Measurements from ENCODE around the gene SAPCD2.
A peak's percentile ranks its signal among the peaks of the same experiment; 100 is the strongest.

Gene SAPCD2

GRCh38 chr9:137030006-137030405, 40.4 kb downstream of the SAPCD2 start:
- Histone ChIP-seq H3K9me3 (ENCODE audit: control insufficient read depth in 1 of 2, low read length in 2 of 2) (no peaks in the 10 kb centered on the region), H3K27ac (ENCODE audit: low read depth, low read length) (no peak overlapping the region), H3K27me3 (ENCODE audit: control insufficient read depth in 1 of 2, insufficient read depth in 2 of 2, low read length in 2 of 2) (no peaks in the 10 kb centered on the region), H3K36me3 (ENCODE audit: control insufficient read depth in 1 of 2, insufficient read depth in 2 of 2, low read length in 2 of 2) (no peaks in the 10 kb centered on the region), H3K4me3 (ENCODE audit: low read depth in 1 of 2, low read length in 2 of 2) (no peak overlapping the region), H3K9ac (ENCODE audit: low read depth in 1 of 2, low read length in 2 of 2) (no peak overlapping the region), H3K4me1 (ENCODE audit: control insufficient read depth in 1 of 2, insufficient read depth in 2 of 2, low read length in 2 of 2) (peaks cover 47 to 72% of the 10 kb centered on the region in 2 donors)

DNA sequence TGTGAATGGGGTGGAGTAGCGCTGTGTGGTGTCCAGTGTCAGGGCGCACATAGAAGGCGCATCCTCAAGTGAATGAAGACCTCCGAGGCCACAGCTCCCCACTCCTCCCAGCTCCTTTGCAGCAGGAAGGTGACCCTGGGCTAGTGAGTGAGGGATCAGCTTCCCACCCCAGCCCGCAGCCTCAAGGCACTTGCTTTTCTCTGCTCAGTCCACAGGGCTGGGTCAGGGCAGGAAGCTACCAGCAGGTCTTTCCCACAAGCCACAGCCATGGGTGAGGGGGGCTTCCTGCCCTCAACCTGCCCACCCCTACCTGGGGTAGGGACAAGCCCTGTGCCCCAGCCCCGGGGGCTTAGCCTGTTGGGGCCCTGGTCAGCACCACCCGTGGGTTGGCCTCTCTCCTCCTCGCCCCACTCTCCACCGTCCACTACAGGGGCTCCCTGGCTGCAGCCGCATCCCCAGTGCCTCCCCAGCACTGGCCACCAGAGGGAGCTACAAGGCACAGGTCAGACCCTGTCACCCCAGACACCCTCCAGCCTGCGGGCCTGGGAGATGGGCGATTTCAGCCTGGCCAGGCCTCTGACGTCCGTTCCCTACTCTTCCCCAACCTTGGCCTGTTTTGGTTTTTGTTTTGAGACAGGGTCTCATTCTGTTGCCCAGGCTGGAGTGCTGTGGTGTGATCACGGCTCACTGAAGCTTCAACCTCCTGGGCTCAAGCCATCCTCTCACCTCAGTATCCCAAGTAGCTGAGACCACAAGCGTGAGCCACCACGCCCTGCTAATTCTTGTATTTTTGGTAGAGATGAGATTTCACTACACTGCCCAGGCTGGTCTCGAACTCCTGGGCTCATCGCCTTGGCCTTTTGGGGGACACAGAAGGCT, 41.1 kb downstream of the SAPCD2 start:
- Histone ChIP-seq H3K9ac (ENCODE audit: low read depth in 1 of 2, low read length in 2 of 2) (peak overlapping the region in 1 of 2 donors; percentile 12), H3K4me1 (ENCODE audit: control insufficient read depth in 1 of 2, insufficient read depth in 2 of 2, low read length in 2 of 2) (peaks cover 41 to 66% of the 10 kb centered on the region in 2 donors), H3K27me3 (ENCODE audit: control insufficient read depth in 1 of 2, insufficient read depth in 2 of 2, low read length in 2 of 2) (no peaks in the 10 kb centered on the region), H3K9me3 (ENCODE audit: control insufficient read depth in 1 of 2, low read length in 2 of 2) (no peaks in the 10 kb centered on the region), H3K27ac (ENCODE audit: low read depth, low read length) (no peak overlapping the region), H3K36me3 (ENCODE audit: control insufficient read depth in 1 of 2, insufficient read depth in 2 of 2, low read length in 2 of 2) (no peaks in the 10 kb centered on the region), H3K4me3 (ENCODE audit: low read depth in 1 of 2, low read length in 2 of 2) (peak overlapping the region; percentile 58 to 67)

DNA sequence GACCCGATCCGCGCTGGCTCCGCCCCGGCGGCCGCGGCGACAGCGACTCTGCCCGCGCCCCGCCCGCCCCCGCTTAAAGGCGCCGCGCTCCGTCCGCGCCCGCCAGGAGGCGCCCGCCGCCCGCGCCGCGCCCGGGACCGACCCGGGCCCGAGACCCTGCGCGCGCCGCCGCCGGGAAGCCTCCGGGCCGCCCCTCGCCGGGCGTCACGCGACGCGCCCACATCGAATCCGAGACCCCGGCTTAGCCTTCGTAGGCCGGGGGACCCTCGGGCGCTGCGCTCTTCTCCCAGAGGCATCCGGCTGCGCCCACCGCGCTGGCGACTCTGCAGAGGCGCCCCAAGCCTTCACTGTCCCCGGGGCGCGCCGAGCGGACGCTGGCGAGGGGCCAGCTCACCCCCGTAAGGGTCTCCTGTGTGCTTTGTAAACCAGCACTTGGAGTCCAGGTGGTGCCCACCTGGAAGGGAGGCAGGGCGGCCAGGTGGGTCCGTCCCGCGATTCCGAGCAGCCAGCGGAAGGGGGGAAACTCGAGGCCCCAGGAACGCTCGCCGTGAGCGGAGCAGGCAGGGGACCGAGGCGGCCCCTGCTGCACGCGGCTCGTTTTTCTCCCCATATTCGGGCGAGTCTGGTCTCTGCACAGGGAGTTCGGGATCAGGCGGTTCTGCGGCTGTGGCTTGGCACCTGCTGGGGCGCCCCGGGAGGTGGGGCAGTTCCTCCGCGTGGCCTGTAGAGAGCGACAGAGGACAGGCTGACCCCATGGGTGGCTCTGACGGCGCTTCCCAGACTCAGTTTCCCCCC, 41.9 kb downstream of the SAPCD2 start:
- Histone ChIP-seq H3K9ac (ENCODE audit: low read depth in 1 of 2, low read length in 2 of 2) (peak overlapping the region in 1 of 2 donors; percentile 12), H3K4me1 (ENCODE audit: control insufficient read depth in 1 of 2, insufficient read depth in 2 of 2, low read length in 2 of 2) (peaks cover 41 to 66% of the 10 kb centered on the region in 2 donors), H3K4me3 (ENCODE audit: low read depth in 1 of 2, low read length in 2 of 2) (peak overlapping the region; percentile 58 to 67), H3K9me3 (ENCODE audit: control insufficient read depth in 1 of 2, low read length in 2 of 2) (no peaks in the 10 kb centered on the region), H3K27ac (ENCODE audit: low read depth, low read length) (no peak overlapping the region), H3K36me3 (ENCODE audit: control insufficient read depth in 1 of 2, insufficient read depth in 2 of 2, low read length in 2 of 2) (no peaks in the 10 kb centered on the region), H3K27me3 (ENCODE audit: control insufficient read depth in 1 of 2, insufficient read depth in 2 of 2, low read length in 2 of 2) (no peaks in the 10 kb centered on the region)

DNA sequence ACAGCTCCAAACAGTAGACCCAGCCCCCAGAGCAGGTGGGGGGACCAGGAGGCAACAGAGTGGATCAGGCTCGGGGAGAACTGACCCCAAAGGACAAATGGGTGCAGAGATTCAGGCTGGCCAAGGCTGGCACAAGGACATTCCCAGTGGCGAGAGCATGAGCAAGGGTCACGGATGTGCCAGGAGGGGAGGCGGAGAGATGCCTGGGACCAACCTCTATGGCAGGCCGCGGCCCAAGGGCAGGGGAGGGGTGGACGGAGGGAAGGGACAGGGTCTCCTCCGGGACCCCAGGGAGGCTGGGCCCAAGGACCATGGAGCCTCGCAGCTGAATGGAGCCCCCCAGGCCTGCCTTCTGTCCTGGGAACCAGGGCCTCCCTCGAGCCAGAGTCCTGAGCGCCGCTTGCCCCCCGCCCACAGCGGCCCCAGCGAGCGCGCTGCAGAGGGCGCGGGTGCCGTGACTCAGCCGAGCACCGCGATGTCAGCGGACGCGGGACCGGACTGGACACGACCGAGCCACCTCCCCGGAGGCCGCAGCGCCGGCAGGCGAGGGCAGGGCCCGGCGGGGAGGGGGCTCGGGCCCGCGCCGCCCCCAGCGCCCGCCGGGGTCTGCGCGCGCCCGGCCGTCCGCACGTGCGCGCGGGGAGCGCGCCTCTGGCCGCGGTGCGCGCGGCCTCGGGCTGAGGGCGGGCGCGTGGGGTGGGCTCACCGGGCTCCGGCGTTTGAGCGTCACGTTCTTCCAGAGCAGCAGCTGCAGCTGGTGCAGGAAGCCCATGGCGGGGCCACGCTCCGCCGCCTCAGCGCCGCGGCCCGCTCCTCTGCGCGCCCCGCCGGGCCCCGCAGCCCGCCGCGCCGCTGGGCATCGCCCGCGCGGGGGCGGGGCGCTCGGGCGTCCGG, 42.7 kb downstream of the SAPCD2 start, which contains the start of gene ABCA2:
Gene ABCA2 (minus strand): TSS at position 869 of the 894 bp plus-strand sequence. CDS start 97 bp downstream, at position 772.
- Histone ChIP-seq H3K27me3 (ENCODE audit: control insufficient read depth in 1 of 2, insufficient read depth in 2 of 2, low read length in 2 of 2) (no peaks in the 10 kb centered on the region), H3K4me3 (ENCODE audit: low read depth in 1 of 2, low read length in 2 of 2) (peak within 1 kb of the TSS; percentile 61 to 67), H3K9me3 (ENCODE audit: control insufficient read depth in 1 of 2, low read length in 2 of 2) (no peaks in the 10 kb centered on the region), H3K9ac (ENCODE audit: low read depth in 1 of 2, low read length in 2 of 2) (peak within 1 kb of the TSS; percentile 21 to 37), H3K4me1 (ENCODE audit: control insufficient read depth in 1 of 2, insufficient read depth in 2 of 2, low read length in 2 of 2) (peaks cover 45 to 74% of the 10 kb centered on the region in 2 donors), H3K36me3 (ENCODE audit: control insufficient read depth in 1 of 2, insufficient read depth in 2 of 2, low read length in 2 of 2) (no peaks in the 10 kb centered on the region), H3K27ac (ENCODE audit: low read depth, low read length) (peak within 1 kb of the TSS; percentile 56)

- Histone ChIP-seq H3K9ac (ENCODE audit: low read depth in 1 of 2, low read length in 2 of 2) (peak overlapping the region; percentile 21 to 37), H3K27ac (ENCODE audit: low read depth, low read length) (peak overlapping the region; percentile 56), H3K27me3 (ENCODE audit: control insufficient read depth in 1 of 2, insufficient read depth in 2 of 2, low read length in 2 of 2) (no peaks in the 10 kb centered on the region)
Measured at GRCh38 chr9:137026828-137027227, 43.5 kb downstream of the SAPCD2 start.

GRCh38 chr9:137026384-137026783, 44.0 kb downstream of the SAPCD2 start:
- Histone ChIP-seq H3K4me1 (ENCODE audit: control insufficient read depth in 1 of 2, insufficient read depth in 2 of 2, low read length in 2 of 2) (peaks cover 41 to 71% of the 10 kb centered on the region in 2 donors), H3K27me3 (ENCODE audit: control insufficient read depth in 1 of 2, insufficient read depth in 2 of 2, low read length in 2 of 2) (no peaks in the 10 kb centered on the region), H3K9ac (ENCODE audit: low read depth in 1 of 2, low read length in 2 of 2) (no peak overlapping the region), H3K4me3 (ENCODE audit: low read depth in 1 of 2, low read length in 2 of 2) (no peak overlapping the region), H3K36me3 (ENCODE audit: control insufficient read depth in 1 of 2, insufficient read depth in 2 of 2, low read length in 2 of 2) (no peaks in the 10 kb centered on the region), H3K27ac (ENCODE audit: low read depth, low read length) (no peak overlapping the region), H3K9me3 (ENCODE audit: control insufficient read depth in 1 of 2, low read length in 2 of 2) (no peaks in the 10 kb centered on the region)

More at GRCh38 chr9:137026828-137027227, 43.5 kb downstream of the SAPCD2 start:
- H3K4me1 ChIP-seq (ENCODE audit: control insufficient read depth in 1 of 2, insufficient read depth in 2 of 2, low read length in 2 of 2), result peaks cover 42 to 71% of the 10 kb centered on the region in 2 donors
- H3K9me3 ChIP-seq (ENCODE audit: control insufficient read depth in 1 of 2, low read length in 2 of 2), result no peaks in the 10 kb centered on the region
- no peaks in the 10 kb centered on the region for H3K36me3 ChIP-seq (ENCODE audit: control insufficient read depth in 1 of 2, insufficient read depth in 2 of 2, low read length in 2 of 2)
- H3K4me3 ChIP-seq (ENCODE audit: low read depth in 1 of 2, low read length in 2 of 2), result peak overlapping the region in 1 of 2 donors; percentile 61

GRCh38 chr9:137025517-137025966, 44.8 kb downstream of the SAPCD2 start:
- Histone ChIP-seq H3K27ac (ENCODE audit: low read depth, low read length) (no peak overlapping the region), H3K9me3 (ENCODE audit: control insufficient read depth in 1 of 2, low read length in 2 of 2) (no peaks in the 10 kb centered on the region), H3K4me3 (ENCODE audit: low read depth in 1 of 2, low read length in 2 of 2) (no peak overlapping the region), H3K36me3 (ENCODE audit: control insufficient read depth in 1 of 2, insufficient read depth in 2 of 2, low read length in 2 of 2) (no peaks in the 10 kb centered on the region), H3K4me1 (ENCODE audit: control insufficient read depth in 1 of 2, insufficient read depth in 2 of 2, low read length in 2 of 2) (peaks cover 33 to 68% of the 10 kb centered on the region in 2 donors), H3K9ac (ENCODE audit: low read depth in 1 of 2, low read length in 2 of 2) (no peak overlapping the region), H3K27me3 (ENCODE audit: control insufficient read depth in 1 of 2, insufficient read depth in 2 of 2, low read length in 2 of 2) (no peaks in the 10 kb centered on the region)

DNA sequence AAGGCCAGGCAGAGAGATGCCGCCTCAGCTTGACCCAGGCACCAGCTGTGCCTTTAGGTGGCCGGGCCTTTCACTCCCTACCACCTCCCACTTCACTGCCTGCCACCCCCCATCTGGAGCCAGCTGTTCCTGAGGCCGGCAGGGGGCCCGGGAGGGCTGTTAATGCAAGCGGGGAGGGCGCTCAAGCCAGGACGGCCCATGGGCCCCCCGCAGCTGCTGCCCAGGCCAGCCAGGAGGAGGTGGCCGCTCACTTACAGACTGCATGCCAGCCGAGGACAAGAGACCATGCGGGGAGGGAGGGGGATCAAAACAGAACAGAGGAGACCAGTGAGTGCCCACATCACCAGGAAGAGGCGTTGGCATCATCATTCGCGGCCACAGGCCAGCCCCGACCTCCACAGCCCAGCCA, 46.8 kb downstream of the SAPCD2 start:
- no peaks in the 10 kb centered on the region for H3K9me3 ChIP-seq (ENCODE audit: control insufficient read depth in 1 of 2, low read length in 2 of 2)
- no peaks in the 10 kb centered on the region for H3K36me3 ChIP-seq (ENCODE audit: control insufficient read depth in 1 of 2, insufficient read depth in 2 of 2, low read length in 2 of 2)
- H3K4me1 ChIP-seq (ENCODE audit: control insufficient read depth in 1 of 2, insufficient read depth in 2 of 2, low read length in 2 of 2), result peaks cover 29 to 49% of the 10 kb centered on the region in 2 donors
- no peak overlapping the region for H3K4me3 ChIP-seq (ENCODE audit: low read depth in 1 of 2, low read length in 2 of 2)
- H3K9ac ChIP-seq (ENCODE audit: low read depth in 1 of 2, low read length in 2 of 2), result no peak overlapping the region
- H3K27ac ChIP-seq (ENCODE audit: low read depth, low read length), result no peak overlapping the region
- no peaks in the 10 kb centered on the region for H3K27me3 ChIP-seq (ENCODE audit: control insufficient read depth in 1 of 2, insufficient read depth in 2 of 2, low read length in 2 of 2)

GRCh38 chr9:137023157-137023556, 47.2 kb downstream of the SAPCD2 start:
- Histone ChIP-seq H3K4me3 (ENCODE audit: low read depth in 1 of 2, low read length in 2 of 2) (no peak overlapping the region), H3K27me3 (ENCODE audit: control insufficient read depth in 1 of 2, insufficient read depth in 2 of 2, low read length in 2 of 2) (no peaks in the 10 kb centered on the region), H3K27ac (ENCODE audit: low read depth, low read length) (no peak overlapping the region), H3K9me3 (ENCODE audit: control insufficient read depth in 1 of 2, low read length in 2 of 2) (no peaks in the 10 kb centered on the region), H3K36me3 (ENCODE audit: control insufficient read depth in 1 of 2, insufficient read depth in 2 of 2, low read length in 2 of 2) (no peaks in the 10 kb centered on the region), H3K9ac (ENCODE audit: low read depth in 1 of 2, low read length in 2 of 2) (peak overlapping the region in 1 of 2 donors; percentile 38), H3K4me1 (ENCODE audit: control insufficient read depth in 1 of 2, insufficient read depth in 2 of 2, low read length in 2 of 2) (peaks cover 29 to 46% of the 10 kb centered on the region in 2 donors)

Data from duodenal mucosa (tissue), 2 donors.